HG03342 (cell line): ENCODE results near the gene PADI6.

ENCODE experiments used
- ATAC-seq: cut with Tn5 transposase; IDR thresholded peaks from one replicate; pipeline ENCODE4 v1.9.1; 2021; ENCODE audit warnings: mild to moderate bottlenecking, moderate library complexity; ENCODE audit not compliant: unreplicated experiment

The PADI6 gene

GRCh38 chr1:17356387-17357026 lies 15.5 kb upstream of the PADI6 start:
- ATAC-seq, result no peak

GRCh38 chr1:17358557-17358956 lies 13.4 kb upstream of the PADI6 start:
- no peak for ATAC-seq

GRCh38 chr1:17359031-17359430 lies 13.0 kb upstream of the PADI6 start:
- no peak for ATAC-seq

- ATAC-seq, result no peak
Measured at GRCh38 chr1:17359808-17360207, 12.2 kb upstream of the PADI6 start.

- ATAC-seq, result no peak
Measured at GRCh38 chr1:17360272-17360956, 11.6 kb upstream of the PADI6 start.

GRCh38 chr1:17361687-17362086 lies 10.3 kb upstream of the PADI6 start:
- no peak for ATAC-seq

GRCh38 chr1:17363351-17363750 lies 8.6 kb upstream of the PADI6 start:
- ATAC-seq, result no peak

GRCh38 chr1:17363771-17364170 lies 8.2 kb upstream of the PADI6 start:
- ATAC-seq, result no peak

GRCh38 chr1:17365293-17365692 lies 6.7 kb upstream of the PADI6 start:
- ATAC-seq, result no peak

- no peak for ATAC-seq
Measured at GRCh38 chr1:17369466-17369865, 2.5 kb upstream of the PADI6 start.

GRCh38 chr1:17370618-17371017 lies 1.4 kb upstream of the PADI6 start:
- no peak for ATAC-seq

GRCh38 chr1:17372955-17373354 lies 959 bp downstream of the PADI6 start:
- no peak for ATAC-seq

GRCh38 chr1:17375651-17376050 lies 3.7 kb downstream of the PADI6 start:
- no peak for ATAC-seq

- no peak for ATAC-seq
Measured at GRCh38 chr1:17377325-17377953, 5.4 kb downstream of the PADI6 start.

- no peak for ATAC-seq
Measured at GRCh38 chr1:17381161-17381560, 9.2 kb downstream of the PADI6 start.

- ATAC-seq, result no peak
Measured at GRCh38 chr1:17392199-17392740, 20.3 kb downstream of the PADI6 start.

- ATAC-seq, result no peak
Measured at GRCh38 chr1:17393230-17393629, 21.2 kb downstream of the PADI6 start.

GRCh38 chr1:17397910-17398695 lies 26.1 kb downstream of the PADI6 start:
- ATAC-seq, result no peak

GRCh38 chr1:17400725-17401341 lies 28.8 kb downstream of the PADI6 start:
- no peak for ATAC-seq

GRCh38 chr1:17401841-17402240 lies 29.8 kb downstream of the PADI6 start:
- ATAC-seq, result no peak

- ATAC-seq, result no peak
Measured at GRCh38 chr1:17403081-17403480, 31.1 kb downstream of the PADI6 start.
